CD4-positive, alpha-beta T cell treated with Interleukin-6 for 4 hours (primary cell): ENCODE measurements around the gene NKAIN1.
"Not testable (repeated sequence)": the region's sequence is repeated elsewhere in the genome, so short reads cannot be mapped to it uniquely, and the experiment has no call there.

Experiments
- DNase-seq: peaks from one replicate; pipeline ENCODE4 v3.0.0-alpha.2; 2020; ENCODE audit warnings: mixed read lengths

Gene NKAIN1

GRCh38 chr1:31193729-31194128 is 46.0 kb downstream of the NKAIN1 start:
- DNase-seq: no peak

GRCh38 chr1:31191281-31191680 is 48.4 kb downstream of the NKAIN1 start:
- no peak for DNase-seq

GRCh38 chr1:31189696-31190674 is 49.7 kb downstream of the NKAIN1 start:
- no peak for DNase-seq

- DNase-seq: peak; percentile 19
Observed at GRCh38 chr1:31183927-31184554, 55.6 kb downstream of the NKAIN1 start.

GRCh38 chr1:31183126-31183525 is 56.6 kb downstream of the NKAIN1 start:
- DNase-seq: no peak

- peak; percentile 49 for DNase-seq
Observed at GRCh38 chr1:31182352-31182751, 57.3 kb downstream of the NKAIN1 start.

GRCh38 chr1:31181515-31182343 is 58.0 kb downstream of the NKAIN1 start:
- peak; percentile 11 for DNase-seq

GRCh38 chr1:31180338-31180737 is 59.3 kb downstream of the NKAIN1 start:
- no peak for DNase-seq

- DNase-seq: not testable (repeated sequence)
Observed at GRCh38 chr1:31176291-31176690, 63.4 kb downstream of the NKAIN1 start.

GRCh38 chr1:31170486-31170735 is 69.3 kb downstream of the NKAIN1 start:
- DNase-seq: no peak

- DNase-seq: no peak
Observed at GRCh38 chr1:31166462-31166861, 73.2 kb downstream of the NKAIN1 start.

GRCh38 chr1:31164291-31164690 is 75.4 kb downstream of the NKAIN1 start:
- no peak for DNase-seq

- no peak for DNase-seq
Observed at GRCh38 chr1:31163866-31164265, 75.8 kb downstream of the NKAIN1 start.

GRCh38 chr1:31161571-31161970 is 78.1 kb downstream of the NKAIN1 start:
- DNase-seq: no peak

GRCh38 chr1:31159869-31160611 is 79.6 kb downstream of the NKAIN1 start:
- no peak for DNase-seq

GRCh38 chr1:31159323-31159722 is 80.4 kb downstream of the NKAIN1 start:
- no peak for DNase-seq

GRCh38 chr1:31155216-31155806 is 84.4 kb downstream of the NKAIN1 start:
- peak; percentile 67 for DNase-seq

- DNase-seq: peak; percentile 88
Observed at GRCh38 chr1:31154632-31155215, 85.0 kb downstream of the NKAIN1 start.

- DNase-seq: no peak
Observed at GRCh38 chr1:31154000-31154631, 85.6 kb downstream of the NKAIN1 start.

- DNase-seq: no peak
Observed at GRCh38 chr1:31153423-31153822, 86.3 kb downstream of the NKAIN1 start.

GRCh38 chr1:31152181-31152795 is 87.4 kb downstream of the NKAIN1 start:
- DNase-seq: no peak
